Endothelial cell of hepatic sinusoid (primary cell): ENCODE measurements around the gene ENTHD1.

Experiments
- in situ Hi-C: cut with HindIII; loops from 2 replicates; pipeline ENCODE4 v1.10.0; 2017; ENCODE audit warnings: low sequenced_read_pairs

Gene ENTHD1, protein sequence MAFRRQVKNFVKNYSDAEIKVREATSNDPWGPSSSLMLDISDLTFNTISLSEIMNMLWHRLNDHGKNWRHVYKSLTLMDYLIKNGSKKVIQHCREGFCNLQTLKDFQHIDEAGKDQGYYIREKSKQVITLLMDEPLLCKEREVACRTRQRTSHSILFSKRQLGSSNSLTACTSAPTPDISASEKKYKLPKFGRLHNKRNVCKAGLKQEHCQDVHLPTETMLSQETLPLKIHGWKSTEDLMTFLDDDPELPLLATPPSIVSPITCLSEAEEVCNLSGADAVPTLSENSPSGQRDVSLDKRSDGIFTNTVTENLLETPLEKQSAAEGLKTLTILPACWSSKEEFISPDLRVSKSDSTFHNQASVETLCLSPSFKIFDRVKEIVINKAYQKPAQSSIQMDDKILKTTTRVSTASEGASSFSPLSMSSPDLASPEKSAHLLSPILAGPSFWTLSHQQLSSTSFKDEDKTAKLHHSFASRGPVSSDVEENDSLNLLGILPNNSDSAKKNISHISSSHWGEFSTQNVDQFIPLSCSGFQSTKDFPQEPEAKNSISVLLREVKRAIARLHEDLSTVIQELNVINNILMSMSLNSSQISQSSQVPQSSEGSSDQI

DNA sequence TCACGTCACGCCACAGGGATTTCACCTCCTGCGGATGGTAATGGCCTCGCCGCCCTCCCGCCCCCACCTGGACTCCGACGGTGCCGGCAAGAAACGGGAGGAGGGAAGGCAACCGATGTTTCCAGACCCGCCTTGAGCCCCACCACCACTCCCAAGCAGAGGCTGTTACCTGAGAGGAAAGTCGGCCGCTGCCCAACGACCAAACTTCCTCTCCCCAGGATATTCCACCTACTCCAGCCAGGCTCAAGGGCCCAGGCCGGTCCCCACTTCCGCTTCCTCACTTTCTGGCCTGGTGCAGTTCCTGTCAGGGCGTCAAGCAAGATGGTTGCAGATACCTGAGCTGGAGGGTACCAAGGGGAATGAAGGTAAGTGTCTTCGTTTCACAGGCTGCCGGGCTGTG lies at the start of gene ENTHD1:
Gene ENTHD1 (minus strand): TSS at position 235 of the 400 bp plus-strand sequence. CDS start 6,012 bp downstream, outside the sequence.
- in situ Hi-C loops = no loop called here

DNA sequence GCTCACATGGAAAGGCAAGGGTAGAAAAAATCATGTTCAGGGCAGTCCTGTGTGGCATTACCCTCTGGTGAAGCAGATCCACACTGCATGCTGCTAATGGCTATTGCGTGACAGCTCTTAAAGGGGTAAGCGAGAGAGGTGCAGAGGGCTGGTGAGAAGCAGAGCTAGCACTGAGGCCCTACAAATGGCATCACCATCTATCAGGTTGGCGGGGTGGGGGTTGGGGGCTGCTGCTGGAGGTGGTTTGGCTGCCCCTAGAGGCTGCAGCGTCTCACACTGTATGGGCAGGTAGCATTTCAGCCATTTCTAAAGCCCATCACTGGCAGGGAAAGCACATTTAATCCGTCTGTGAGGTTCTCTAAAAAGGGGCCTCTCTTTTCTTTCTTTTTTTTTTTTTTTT lies 49.8 kb upstream of the ENTHD1 start:
- in situ Hi-C loops = no loop called here

DNA sequence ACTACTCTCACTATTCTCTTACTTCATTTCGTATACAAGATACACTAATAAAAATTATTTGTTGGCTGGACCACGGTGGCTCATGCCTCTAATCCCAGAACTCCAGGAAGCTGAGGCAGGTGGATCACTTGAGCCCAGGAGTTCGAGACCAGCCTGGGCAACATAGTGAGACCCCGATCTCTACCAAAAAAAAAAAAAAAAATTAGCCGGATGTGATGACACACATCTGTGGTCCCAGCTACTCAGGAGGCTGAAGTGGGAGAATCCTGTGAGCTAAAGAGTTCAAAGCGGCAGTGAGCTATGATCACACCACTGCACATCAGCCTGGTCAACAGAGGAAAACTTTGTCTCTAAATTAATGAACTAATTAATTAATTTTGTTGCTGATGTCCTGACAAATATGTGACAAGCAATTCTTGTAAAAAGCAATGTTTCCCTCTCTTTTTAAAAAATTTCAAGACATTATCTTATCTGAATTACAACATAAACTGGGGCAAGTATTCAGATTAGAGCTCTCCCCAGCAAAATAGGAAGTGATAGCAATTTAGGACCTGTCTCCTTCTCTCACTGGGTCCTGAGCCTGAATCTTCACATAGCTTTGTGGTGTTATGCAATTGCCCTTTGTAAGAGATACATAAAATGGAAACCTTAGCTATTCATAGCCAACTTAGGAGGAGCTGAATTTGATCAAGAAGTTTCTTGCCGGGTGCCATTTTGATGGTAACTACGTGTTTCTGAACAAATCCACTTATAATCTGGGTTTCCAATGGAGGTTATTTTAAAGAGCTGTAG lies 49.1 kb upstream of the ENTHD1 start:
- in situ Hi-C loops = no loop called here

DNA sequence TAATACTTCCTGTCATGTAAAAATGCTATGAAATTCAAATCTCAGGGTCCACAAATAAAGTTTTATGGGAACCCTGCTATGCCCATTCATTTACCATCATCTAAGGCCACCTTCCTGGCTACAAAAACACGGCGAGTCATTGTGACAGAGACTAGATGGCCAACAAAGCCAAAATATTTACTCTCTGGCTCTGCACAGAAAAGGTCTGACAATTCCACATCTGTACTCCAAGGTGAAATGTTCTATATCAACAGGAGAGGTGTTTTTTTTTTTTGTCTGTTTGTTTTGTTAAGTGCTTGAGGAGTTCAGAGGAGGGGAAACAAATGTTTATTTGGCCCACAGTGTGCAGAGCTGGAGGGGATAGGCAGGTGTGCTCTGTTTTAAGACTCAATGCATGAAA lies 48.0 kb upstream of the ENTHD1 start:
- in situ Hi-C loops = no loop called here

DNA sequence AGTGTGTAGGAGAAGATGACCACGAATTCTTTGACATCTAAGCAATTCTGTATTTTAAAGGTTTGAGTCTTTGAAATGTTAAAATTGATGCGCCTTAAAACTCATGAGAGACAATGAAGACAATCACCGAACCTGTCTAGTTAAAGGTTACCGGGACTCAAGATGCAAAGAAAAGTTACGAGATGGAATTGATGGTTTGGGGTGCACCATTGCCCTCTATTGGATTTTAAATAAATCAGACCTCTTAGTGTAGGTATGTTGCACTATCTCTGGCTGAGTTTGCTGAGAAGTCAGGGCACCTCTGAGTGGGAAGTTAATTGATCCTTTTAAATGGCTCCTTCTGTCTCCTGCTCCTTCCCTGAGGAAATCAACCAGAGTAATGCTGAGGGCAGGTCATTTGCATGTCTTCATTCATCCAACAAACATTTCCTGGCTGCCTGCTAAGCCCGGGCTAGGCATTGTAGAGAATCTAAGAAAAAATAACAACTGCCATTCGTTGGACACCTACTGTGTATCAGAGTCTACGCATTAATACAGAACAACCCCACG lies 47.3 kb upstream of the ENTHD1 start:
- in situ Hi-C loops = no loop called here

DNA sequence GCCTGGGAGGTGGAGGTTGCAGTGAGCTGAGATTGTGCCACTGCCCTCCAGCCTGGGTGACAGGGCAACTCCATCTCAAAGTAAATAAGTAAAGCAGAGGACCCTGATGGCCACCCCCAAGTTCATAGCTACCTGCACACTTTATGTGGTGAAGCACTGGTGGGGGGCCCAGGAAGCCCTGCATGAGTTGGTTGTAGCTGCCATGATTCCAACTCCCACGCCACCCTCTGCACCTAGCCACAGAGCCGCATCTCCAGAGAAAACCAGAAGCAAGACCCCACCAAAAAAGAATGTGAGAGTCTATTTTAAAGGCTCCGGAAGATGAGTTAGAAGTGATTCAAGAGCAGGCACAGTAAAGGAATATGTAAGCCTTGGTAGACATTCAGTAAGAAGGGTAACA lies 46.3 kb upstream of the ENTHD1 start:
- in situ Hi-C loops = no loop called here

DNA sequence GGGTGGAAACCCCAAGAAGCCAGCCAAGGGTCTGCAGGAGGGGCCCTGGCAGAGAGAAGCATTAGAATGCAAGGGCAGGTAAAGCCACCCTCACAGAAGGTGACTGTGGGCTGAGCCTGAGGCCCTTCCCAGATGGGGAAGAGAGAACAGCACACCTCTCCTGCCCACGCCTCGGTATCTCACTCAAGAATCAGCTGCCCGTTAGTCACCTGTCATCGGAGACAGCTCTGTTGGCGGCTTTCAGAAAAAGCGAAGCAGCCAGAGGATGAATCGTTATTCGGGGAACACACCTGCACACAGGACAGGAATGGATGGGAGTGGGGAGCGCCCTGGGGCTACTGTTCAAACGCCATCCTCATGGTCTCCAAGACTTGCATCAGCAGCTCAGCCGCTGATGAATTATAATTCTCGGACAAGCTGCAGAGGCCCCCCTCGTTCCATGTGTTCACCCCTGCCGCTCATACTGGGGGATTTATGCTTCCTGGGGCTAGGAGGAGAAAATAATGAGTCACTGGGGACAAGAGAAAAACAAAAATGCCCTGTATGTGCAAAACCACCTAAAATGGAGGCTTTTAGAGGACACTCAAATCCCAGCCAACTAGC lies 45.0 kb upstream of the ENTHD1 start:
- in situ Hi-C loops = no loop called here

DNA sequence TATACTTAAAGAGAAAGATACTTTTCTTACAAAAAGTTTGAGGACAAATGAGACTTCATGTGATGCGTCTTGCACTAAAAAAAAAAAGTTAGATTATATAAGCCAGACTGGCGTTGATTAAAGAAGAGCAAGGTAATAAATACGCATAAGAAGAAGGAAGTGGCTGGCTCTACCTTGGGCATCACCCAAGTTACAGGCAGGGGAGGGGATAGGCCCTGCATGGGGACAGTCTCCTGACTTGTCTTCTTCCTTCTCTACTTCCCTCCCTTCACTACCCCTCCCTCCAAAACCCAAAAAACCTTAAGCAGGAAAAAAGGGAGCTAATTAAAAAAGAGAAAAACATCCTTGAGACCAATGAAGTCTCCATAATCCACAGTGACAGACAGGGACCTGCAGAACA lies 44.3 kb upstream of the ENTHD1 start:
- in situ Hi-C loops = no loop called here

DNA sequence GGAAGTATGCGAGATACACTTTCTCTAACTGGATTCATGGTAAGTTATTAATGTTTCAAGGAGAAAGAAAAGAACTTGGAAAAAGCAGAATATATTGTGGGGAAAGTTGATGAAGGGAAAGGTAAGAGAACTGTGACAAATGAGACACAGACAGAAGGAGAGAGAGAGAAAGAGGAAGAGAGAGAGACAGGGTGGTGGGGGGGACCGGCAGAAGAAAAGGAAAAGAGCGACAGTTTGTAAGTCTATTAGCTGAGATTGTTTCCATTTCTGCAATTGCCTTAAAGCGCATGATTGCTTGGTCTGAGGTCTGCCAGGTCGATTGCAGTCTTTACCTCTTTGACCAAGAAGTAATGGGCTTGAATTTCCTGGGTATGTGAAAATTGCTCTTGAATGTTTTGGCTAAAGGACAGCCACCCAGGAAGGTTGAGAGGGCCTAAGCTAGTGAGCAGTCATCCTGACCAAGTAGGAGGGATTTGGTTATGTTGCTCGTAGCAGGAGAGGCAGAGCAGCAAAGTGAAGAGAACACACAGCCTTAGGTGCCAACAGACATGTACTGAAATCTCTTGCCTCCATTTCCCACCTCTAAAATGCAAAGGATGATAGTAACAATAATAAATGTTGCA lies 43.1 kb upstream of the ENTHD1 start:
- in situ Hi-C loops = no loop called here

DNA sequence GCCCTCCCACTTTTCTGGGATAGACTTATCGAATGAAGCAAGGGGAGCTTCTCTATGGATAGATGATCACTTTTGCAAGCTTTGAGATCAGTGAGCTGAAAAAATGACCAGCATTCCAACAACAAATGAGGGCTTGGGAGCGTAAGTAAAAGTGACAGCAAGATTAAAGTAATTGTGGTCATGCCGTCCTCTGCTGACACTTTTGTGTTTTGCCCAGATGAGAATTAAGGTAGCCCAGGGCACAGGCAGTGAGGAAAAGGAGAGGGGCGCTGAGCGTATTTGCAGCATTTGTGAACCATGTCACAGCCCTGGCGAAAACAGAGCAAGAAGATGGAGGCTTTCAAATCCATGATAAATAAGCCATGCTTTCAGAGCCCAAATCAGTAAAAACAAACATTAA lies 42.1 kb upstream of the ENTHD1 start:
- in situ Hi-C loops = no loop called here

DNA sequence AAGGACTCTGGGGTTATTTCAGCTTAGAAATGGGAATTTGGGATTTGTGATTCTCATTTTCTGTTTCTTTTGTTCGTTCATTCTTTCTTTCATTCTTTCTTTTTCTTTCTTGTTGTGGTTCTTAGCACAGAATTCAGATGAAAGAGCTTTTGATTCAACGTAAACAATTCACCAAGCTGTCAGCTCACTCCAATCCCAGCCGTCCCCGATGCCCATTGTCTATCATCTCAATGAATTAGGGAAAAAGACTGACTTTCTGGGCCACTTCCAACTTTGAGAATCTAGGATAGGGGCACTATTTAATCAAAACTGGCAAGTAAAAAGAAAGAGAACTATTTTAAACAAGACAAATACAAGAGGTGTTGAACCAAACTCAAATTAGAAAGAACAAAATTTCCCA lies 41.6 kb upstream of the ENTHD1 start:
- in situ Hi-C loops = no loop called here

DNA sequence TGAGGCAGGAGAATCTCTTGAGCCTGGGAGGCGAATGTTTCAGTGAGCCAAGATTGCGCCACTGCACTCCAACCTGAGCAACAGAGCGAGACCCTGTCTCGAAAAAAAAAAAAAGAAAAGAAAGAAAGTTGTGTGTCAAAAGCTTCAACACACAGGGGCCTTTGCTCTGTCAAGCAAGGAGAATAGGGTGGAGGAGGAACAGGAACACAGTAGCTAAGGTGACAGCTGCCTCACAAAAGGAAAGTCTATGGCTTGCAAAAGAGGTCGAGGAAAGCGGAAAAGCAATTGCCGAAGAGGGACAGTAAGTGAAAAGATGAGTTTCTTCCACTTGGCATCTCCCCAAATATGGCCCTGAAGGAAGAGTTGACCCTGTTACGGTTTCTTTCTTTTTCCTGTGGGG lies 40.2 kb upstream of the ENTHD1 start:
- in situ Hi-C loops = no loop called here

DNA sequence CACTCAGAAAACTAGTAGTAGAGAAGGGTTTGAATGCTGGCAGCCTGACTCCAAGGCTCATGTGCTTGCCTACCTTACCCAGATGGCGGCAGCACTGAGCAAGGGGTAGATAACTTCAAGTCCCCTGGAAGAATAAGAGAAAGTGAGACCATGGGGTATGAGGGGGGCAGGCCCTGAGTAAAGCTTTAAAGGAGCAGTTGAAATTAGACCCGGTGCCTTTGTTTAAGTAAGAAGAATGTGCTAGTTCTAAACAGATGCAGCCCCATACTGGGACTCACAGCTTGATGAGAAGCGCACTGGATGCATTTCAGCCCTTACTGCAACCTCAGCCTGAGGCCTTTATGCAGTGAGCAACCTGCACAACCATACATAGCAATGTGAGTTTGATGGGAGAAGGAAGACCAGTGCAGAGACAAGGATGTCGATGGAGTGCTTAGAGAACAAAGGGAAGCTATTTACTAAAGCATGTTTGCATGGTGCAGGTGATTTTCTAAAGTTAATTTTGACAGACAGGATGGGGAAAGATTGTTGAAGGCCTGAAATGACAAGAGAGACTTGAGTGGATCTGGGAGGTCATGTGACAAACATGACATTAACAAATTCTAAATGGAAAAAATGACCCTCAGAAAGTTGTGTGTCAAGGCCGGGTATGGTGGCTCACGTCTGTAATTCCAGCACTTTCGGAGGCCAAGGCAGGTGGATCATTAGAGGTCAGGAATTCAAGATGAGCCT lies 39.5 kb upstream of the ENTHD1 start:
- in situ Hi-C loops = no loop called here

DNA sequence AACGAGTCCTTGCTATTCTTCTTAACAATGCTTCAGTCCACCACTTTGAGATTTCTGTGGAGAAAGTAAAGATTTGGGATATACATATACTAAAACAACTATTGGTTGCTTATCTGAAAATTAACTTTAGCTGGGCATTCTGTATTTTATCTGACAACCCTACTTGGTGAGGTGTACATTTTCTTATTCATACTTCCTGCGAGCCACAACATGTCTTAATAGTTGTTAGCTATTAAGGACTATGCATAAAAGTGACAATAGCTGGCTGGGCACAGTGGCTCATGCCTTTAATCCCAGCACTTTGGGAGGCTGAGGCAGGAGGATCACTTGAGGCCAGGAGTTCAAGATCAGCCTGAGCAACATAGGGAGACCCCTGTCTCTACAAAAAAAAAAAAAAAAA lies 38.6 kb upstream of the ENTHD1 start:
- in situ Hi-C loops = no loop called here

DNA sequence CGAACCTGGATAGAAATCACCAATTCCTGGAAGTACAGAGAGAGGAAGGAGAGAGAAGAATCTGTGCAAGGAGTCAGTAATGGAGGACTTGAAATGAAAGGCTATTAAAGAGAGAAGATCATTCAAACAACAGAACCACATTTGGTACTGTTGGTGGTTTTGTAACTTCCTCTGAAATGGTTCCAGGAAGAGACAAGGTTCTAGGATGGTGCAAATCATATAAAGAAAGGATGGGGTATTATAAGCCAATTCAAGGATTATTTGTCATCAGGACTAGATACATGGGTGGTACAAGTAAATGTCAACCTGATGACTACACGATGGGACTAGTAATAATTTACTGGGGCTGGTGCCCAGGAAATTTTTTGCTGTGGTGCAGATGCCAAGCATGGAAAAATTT lies 37.7 kb upstream of the ENTHD1 start:
- in situ Hi-C loops = no loop called here

DNA sequence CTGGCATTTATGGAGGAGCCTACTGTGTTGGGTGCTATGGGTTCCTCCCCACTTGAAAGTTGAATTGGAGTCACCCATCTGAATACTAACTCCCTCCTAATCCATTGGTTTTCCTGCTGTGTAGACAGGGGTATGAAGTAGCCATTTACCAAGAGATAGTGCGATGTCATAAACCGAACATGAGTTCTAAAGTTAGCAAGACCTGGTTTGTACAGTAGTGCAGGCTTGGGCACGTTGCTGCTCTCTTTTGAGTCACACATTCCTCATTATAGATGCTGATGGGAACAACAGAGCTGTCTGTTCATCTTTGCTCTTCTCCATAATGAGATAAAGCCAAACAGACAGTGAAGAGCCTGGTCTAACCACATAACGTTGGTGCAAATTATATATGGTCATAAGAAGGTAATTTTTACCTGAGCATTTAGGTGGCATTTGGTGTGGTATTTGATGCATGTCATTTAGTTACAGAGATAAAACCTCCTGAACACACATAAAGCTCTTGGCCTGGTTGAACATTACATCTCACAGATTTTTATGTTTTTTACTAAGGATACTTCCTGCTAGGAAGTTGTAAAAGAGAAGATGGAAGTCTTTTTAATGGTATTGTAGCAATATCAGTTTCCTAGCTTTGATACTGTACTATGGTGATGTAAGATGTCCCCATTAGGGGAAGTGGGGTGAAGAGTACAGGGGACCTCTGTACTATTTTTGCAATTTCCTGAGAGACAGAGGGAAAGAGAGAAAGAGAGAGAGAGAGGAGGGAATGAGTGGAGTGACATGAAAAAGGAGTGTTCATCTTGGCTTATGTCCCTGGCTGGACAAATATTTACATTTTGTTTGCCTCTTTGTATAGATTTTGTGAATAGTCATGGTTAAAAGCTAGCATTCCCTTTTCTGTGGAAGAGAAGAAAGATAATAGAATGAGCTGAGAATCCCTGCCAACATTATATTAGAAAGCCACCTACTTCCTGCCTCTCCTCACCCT lies 35.3 kb upstream of the ENTHD1 start:
- in situ Hi-C loops = no loop called here

DNA sequence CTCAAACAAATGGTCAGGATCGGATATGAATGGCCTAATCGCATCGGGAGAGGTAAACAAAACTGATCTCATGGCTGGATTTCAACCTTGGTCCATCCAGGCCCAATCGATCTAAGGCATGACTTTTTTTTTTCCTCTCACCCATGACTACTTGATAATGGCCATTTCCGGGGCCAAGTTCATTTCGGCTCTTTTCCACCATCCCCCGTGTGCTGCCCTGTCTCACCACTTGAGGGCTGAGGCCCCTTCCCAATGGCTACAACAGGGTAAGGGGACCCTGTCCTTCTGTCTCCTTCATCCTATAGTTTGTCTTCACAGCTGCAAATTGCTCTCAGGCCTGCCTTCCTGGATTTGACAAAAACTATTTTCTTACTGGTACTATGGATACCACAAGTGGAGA lies 34.0 kb upstream of the ENTHD1 start:
- in situ Hi-C loops = no loop called here

DNA sequence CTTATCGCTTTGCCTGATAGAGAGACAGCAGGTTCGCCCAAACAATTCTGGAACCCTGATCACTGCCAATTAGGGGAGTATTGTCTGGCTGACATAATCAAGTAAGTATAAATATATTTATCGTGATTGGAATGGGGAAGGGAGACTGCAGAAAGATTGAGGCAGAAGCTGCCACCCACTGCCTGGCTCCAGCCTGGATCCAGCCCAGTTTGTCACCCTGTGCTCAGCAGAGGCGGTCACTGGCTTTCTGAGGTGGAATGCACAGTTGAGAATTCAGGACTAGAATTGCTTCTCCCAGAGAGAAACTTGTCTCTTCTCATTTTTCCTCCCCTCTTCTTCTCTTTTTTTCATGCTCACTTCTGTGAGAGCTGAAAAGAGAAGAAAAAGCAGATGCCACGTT lies 33.2 kb upstream of the ENTHD1 start:
- in situ Hi-C loops = no loop called here
